ENCODE data around the gene RPS21.

- TF ChIP-seq CTCF (IDR thresholded peaks at IDR 0.05; ENCODE audit: borderline replicate concordance, extremely low read depth, low read length, poor library complexity, severe bottlenecking): no peak
- no peak for TF ChIP-seq EZH2 (IDR thresholded peaks at IDR 0.05; ENCODE audit: borderline replicate concordance, low read depth, low read length, severe bottlenecking)
Measured at GRCh38 chr20:62433658-62434497, 47.0 kb downstream of the RPS21 start.
